Esophagus muscularis mucosa (tissue), 4 donors: ENCODE results near the gene BTBD3. TPM values are rescaled to one million over a fixed set of nuclear protein-coding genes. Genes with fewer than 3 reads are reported as not detected.

Source experiments
- DNase-seq: peaks from one replicate; pipeline ENCODE4 v3.0.0-alpha.2; 2017; ENCODE audit errors: extremely low spot score
- H3K27ac ChIP-seq, 4 donors: fragments of 200-600 bp; sonication (generic); replicated peaks in 1 of 4; 1 replicate in 3 of 4; 2 replicates in 1 of 4; pipeline ENCODE4 v1.5.1; 2016 to 2019; ENCODE audit warnings: mild to moderate bottlenecking in 1 of 4
- H3K27me3 ChIP-seq, 4 donors: fragments of 200-600 bp; sonication (generic); one replicate each; pipeline versions ENCODE4 v1.5.1 to v1.6.0; 2016 to 2019
- H3K36me3 ChIP-seq, 4 donors: fragments of 200-600 bp; sonication (generic); one replicate each; pipeline ENCODE4 v1.5.1; 2016 to 2019
- H3K4me1 ChIP-seq, 4 donors: fragments of 200-600 bp; sonication (generic); one replicate each; pipeline ENCODE4 v1.5.1; 2016 to 2019
- H3K4me3 ChIP-seq, 4 donors: fragments of 200-600 bp; sonication (generic); 1 replicate in 2 of 4; 2 replicates in 2 of 4; pipeline ENCODE4 v1.5.1; 2016 to 2019; ENCODE audit warnings: mild to moderate bottlenecking in 4 of 4, moderate library complexity in 1 of 4
- H3K9me3 ChIP-seq, 4 donors: fragments of 200-600 bp; sonication (generic); 1 replicate in 3 of 4; 2 replicates in 1 of 4; pipeline ENCODE4 v1.5.1; 2016 to 2019
- EP300 ChIP-seq: sonication (generic); formaldehyde crosslinking; IDR thresholded peaks from one replicate; pipeline ENCODE4 v1.6.1; 2017; ENCODE audit warnings: antibody characterized with exemption
- POLR2A ChIP-seq: fragments of 450-650 bp; IDR thresholded peaks from one replicate; pipeline ENCODE4 v1.6.1; 2017; ENCODE audit warnings: antibody characterized with exemption, moderate library complexity, mild to moderate bottlenecking, low read depth
- POLR2AphosphoS5 ChIP-seq, 2 donors: sonication (generic); formaldehyde crosslinking; IDR thresholded peaks; one replicate each; pipeline ENCODE4 v1.6.1; 2017; ENCODE audit warnings: antibody characterized with exemption in 2 of 2
- WGBS: methylation state at CpG from one replicate; pipeline ENCODE4 v1.1.5; 2018; 5-methylcytosine and 5-hydroxymethylcytosine counted together
- intact Hi-C: fragments of 100-400 bp; cut with DNase I; formaldehyde crosslinking; loops from one replicate; pipeline ENCODE4 v1.15.1; 2023
- total RNA-seq, 4 donors: library from RNA; depleted of rRNA; stranded (reverse); fragments of >200 nt; gene quantifications; one replicate each; pipeline versions ENCODE4 v1.1.0 to v1.2.1, GENCODE V29; 2016
- TF ChIP-seq, protein P1 (sequence below), 3 experiments: fragments of 200-600 bp in 2 of 3; fragments of 450-650 bp in 1 of 3; sonication (generic) in 2 of 3; IDR thresholded peaks; one replicate each; pipeline ENCODE4 v1.5.1; 2017 to 2019; ENCODE audit warnings: antibody characterized with exemption in 3 of 3, mild to moderate bottlenecking in 2 of 3, moderate library complexity in 1 of 3

BTBD3 gene
- total RNA-seq, 4 donors from 2014 or later: 15.4 to 34.5 (median 25.9) TPM

DNA sequence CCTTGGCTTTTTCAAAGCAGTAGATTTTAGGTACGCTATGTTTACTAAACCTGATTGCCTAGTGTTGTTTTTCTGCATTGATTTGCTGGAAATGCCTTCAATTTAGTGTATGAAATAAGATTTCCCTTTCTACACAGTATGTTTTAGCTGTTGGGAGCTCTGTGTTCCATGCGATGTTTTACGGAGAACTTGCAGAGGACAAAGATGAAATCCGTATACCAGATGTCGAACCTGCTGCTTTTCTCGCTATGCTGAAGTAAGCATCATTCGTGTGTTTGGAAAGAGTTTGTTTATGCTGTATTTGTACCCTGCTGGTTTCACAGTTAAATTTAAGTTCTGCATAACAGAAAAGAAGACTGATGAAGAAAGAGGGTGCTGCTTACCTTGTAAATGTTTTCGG, 1.9 kb downstream of the BTBD3 start:
- intact Hi-C loops: no loop called here
- Histone ChIP-seq H3K36me3 (peaks cover 0 to 16% (median 12%) of the 10 kb centered on the region in 4 donors), H3K27me3 (no peaks in the 10 kb centered on the region), H3K4me3 (peak overlapping the region; percentile 31 to 46 (median 40)), H3K4me1 (peaks cover 6 to 46% (median 36%) of the 10 kb centered on the region in 4 donors), H3K9me3 (no peaks in the 10 kb centered on the region), H3K27ac (no peak overlapping the region)
- no peak for DNase-seq
- TF ChIP-seq, protein P1, sequence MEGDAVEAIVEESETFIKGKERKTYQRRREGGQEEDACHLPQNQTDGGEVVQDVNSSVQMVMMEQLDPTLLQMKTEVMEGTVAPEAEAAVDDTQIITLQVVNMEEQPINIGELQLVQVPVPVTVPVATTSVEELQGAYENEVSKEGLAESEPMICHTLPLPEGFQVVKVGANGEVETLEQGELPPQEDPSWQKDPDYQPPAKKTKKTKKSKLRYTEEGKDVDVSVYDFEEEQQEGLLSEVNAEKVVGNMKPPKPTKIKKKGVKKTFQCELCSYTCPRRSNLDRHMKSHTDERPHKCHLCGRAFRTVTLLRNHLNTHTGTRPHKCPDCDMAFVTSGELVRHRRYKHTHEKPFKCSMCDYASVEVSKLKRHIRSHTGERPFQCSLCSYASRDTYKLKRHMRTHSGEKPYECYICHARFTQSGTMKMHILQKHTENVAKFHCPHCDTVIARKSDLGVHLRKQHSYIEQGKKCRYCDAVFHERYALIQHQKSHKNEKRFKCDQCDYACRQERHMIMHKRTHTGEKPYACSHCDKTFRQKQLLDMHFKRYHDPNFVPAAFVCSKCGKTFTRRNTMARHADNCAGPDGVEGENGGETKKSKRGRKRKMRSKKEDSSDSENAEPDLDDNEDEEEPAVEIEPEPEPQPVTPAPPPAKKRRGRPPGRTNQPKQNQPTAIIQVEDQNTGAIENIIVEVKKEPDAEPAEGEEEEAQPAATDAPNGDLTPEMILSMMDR (IDR thresholded peaks at IDR 0.05): no peak
- TF ChIP-seq POLR2AphosphoS5 (IDR thresholded peaks at IDR 0.05) (no peak), POLR2A (no peak), EP300 (no peak)
- WGBS: 90% methylated on average over 8 of the region's 8 CpGs

DNA sequence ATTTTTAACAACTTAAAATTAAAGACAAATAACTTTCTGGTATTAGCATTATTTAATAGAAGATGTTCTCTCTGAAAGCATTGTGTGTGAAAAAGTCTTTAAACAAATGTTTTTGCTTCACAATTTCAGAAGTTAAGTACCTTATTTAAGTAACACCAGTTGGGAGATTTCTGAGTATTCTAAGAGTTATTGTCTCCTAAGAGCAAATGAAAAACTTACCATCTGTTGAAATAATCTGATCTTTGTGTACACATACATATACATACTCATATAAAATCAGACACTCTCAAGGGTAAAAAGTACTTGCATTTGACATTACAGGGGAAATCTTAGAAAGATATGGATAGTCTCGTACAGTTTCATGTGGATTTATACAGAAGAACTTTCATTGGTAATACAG, 2.4 kb downstream of the BTBD3 start:
- peaks cover 6 to 49% (median 41%) of the 10 kb centered on the region in 4 donors for H3K4me1 ChIP-seq
- intact Hi-C loops: no loop called here

DNA sequence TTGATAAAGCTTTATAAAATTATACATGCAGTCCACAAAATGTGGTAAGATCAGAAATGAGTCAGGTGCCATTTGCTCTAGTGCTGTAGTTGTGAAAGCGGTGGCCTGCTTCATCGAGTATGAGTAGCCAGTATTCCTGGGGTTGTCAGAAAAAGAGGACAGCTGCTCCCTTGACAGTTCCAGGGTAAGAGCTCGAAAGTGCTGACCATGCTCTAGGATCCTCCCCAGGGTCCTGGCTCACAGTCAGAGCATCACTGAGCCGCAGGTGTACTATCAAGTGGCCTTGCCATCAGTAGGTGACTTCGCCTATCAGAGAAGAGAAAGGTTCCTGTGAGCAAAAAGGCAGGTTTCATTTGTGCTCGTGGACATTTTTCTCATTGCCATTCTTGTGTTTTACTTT, 3.6 kb downstream of the BTBD3 start:
- no peaks in the 10 kb centered on the region for H3K27me3 ChIP-seq
- TF ChIP-seq POLR2A: no peak
- no peak for TF ChIP-seq EP300
- TF ChIP-seq, protein P1 (IDR thresholded peaks at IDR 0.05): no peak
- TF ChIP-seq POLR2AphosphoS5 (IDR thresholded peaks at IDR 0.05): no peak
- H3K4me3 ChIP-seq: no peak overlapping the region
- no peak for DNase-seq
- 85% methylated on average over 6 of the region's 6 CpGs for WGBS
- peaks cover 6 to 49% (median 39%) of the 10 kb centered on the region in 4 donors for H3K4me1 ChIP-seq
- H3K27ac ChIP-seq: no peak overlapping the region
- peaks cover 0 to 22% (median 14%) of the 10 kb centered on the region in 4 donors for H3K36me3 ChIP-seq
- intact Hi-C loops: no loop called here
- H3K9me3 ChIP-seq: no peaks in the 10 kb centered on the region

More for the DNA sequence above, 2.4 kb downstream of the BTBD3 start:
- no peak overlapping the region for H3K27ac ChIP-seq
- TF ChIP-seq POLR2AphosphoS5 (IDR thresholded peaks at IDR 0.05) (no peak), EP300 (no peak), POLR2A (no peak)
- TF ChIP-seq, protein P1 (IDR thresholded peaks at IDR 0.05): no peak
- 90% methylated on average over 1 of the region's 1 CpG for whole genome bisulfite sequencing
- H3K9me3 ChIP-seq: no peaks in the 10 kb centered on the region
- DNase-seq: no peak
- H3K27me3 ChIP-seq: no peaks in the 10 kb centered on the region
- peaks cover 0 to 21% (median 13%) of the 10 kb centered on the region in 4 donors for H3K36me3 ChIP-seq
- H3K4me3 ChIP-seq: no peak overlapping the region

DNA sequence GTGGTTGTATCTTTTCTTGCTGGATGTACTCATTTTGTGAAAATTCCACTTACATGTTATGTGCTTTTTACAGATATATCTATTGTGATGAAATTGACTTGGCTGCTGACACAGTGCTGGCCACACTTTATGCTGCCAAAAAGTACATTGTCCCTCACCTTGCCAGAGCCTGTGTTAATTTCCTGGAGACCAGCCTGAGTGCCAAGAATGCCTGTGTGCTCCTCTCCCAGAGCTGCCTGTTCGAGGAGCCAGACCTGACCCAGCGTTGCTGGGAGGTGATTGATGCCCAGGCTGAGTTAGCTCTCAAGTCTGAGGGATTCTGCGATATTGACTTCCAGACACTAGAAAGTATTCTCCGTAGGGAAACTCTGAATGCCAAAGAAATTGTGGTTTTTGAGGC, 4.9 kb downstream of the BTBD3 start:
- DNase-seq: no peak
- no peaks in the 10 kb centered on the region for H3K9me3 ChIP-seq
- no peak for TF ChIP-seq POLR2AphosphoS5 (IDR thresholded peaks at IDR 0.05)
- TF ChIP-seq EP300: no peak
- TF ChIP-seq, protein P1 (IDR thresholded peaks at IDR 0.05): no peak
- TF ChIP-seq POLR2A: no peak
- peaks cover 0 to 41% (median 31%) of the 10 kb centered on the region in 4 donors for H3K4me1 ChIP-seq
- peaks cover 0 to 26% (median 17%) of the 10 kb centered on the region in 4 donors for H3K36me3 ChIP-seq
- intact Hi-C loops: no loop called here
- H3K27me3 ChIP-seq: no peaks in the 10 kb centered on the region
- WGBS: 59% methylated on average over 4 of the region's 4 CpGs
- no peak overlapping the region for H3K4me3 ChIP-seq
- H3K27ac ChIP-seq: no peak overlapping the region

DNA sequence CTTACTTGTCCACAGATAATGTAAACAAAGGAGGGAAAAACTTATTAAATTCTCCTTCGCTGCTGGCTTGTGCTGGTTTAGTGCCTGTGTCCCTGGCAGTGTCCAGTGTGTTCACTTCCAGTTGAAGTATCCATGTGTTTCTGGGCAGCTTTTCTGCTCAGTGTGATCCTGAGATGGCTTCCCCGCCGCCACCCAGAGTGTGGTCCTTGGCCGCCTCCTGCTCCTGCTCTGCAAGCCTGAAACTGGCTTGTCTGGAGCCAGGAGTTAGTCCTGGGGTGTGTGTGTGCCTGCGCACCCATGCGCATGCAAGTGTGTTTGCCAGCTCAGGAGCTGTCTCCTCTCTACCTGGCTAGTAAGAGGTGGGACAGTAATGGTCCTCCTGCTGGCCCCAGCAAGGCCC, 7.2 kb downstream of the BTBD3 start:
- intact Hi-C loops: no loop called here
- TF ChIP-seq, protein P1 (IDR thresholded peaks at IDR 0.05): no peak
- no peak for TF ChIP-seq POLR2A
- no peak for TF ChIP-seq EP300
- TF ChIP-seq POLR2AphosphoS5 (IDR thresholded peaks at IDR 0.05): no peak
- Histone ChIP-seq H3K36me3 (peaks cover 0 to 34% (median 19%) of the 10 kb centered on the region in 4 donors), H3K9me3 (no peaks in the 10 kb centered on the region), H3K4me3 (no peak overlapping the region), H3K27ac (no peak overlapping the region), H3K27me3 (no peaks in the 10 kb centered on the region), H3K4me1 (peaks cover 0 to 19% (median 11%) of the 10 kb centered on the region in 4 donors)
- no peak for DNase-seq
- WGBS: 70% methylated on average over 4 of the region's 6 CpGs
